HEK293 (cell line): ENCODE measurements around the gene FOXD1.

Source experiments
- ZNF140 ChIP-seq: fragments of 450-650 bp; formaldehyde crosslinking; IDR thresholded peaks from 2 replicates; pipeline ENCODE4 v1.5.1; 2016; ENCODE audit warnings: missing biosample characterization, missing genetic modification characterization
- TF ChIP-seq, protein P1 (sequence below): fragments of 450-650 bp; formaldehyde crosslinking; IDR thresholded peaks from 2 replicates; pipeline ENCODE4 v1.5.1; 2016; ENCODE audit warnings: missing biosample characterization, missing genetic modification characterization

GRCh38 chr5:73497497-73498056 is 49.0 kb upstream of the FOXD1 start:
- no peak for TF ChIP-seq ZNF140
- TF ChIP-seq, protein P1, sequence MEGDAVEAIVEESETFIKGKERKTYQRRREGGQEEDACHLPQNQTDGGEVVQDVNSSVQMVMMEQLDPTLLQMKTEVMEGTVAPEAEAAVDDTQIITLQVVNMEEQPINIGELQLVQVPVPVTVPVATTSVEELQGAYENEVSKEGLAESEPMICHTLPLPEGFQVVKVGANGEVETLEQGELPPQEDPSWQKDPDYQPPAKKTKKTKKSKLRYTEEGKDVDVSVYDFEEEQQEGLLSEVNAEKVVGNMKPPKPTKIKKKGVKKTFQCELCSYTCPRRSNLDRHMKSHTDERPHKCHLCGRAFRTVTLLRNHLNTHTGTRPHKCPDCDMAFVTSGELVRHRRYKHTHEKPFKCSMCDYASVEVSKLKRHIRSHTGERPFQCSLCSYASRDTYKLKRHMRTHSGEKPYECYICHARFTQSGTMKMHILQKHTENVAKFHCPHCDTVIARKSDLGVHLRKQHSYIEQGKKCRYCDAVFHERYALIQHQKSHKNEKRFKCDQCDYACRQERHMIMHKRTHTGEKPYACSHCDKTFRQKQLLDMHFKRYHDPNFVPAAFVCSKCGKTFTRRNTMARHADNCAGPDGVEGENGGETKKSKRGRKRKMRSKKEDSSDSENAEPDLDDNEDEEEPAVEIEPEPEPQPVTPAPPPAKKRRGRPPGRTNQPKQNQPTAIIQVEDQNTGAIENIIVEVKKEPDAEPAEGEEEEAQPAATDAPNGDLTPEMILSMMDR (tag by site-specific recombination), result 0 out of 2 replicates have a peak, but pooled peaks have one; percentile 7
